Hepatocyte (in vitro differentiated cells): ENCODE measurements around the gene EGR4. TPM values are rescaled to one million over a fixed set of nuclear protein-coding genes. Genes with fewer than 3 reads are reported as not detected.
"Not testable (repeated sequence)": the region's sequence is repeated elsewhere in the genome, so short reads cannot be mapped to it uniquely, and the experiment has no call there.

Experiments used
- DNase-seq: peaks from one replicate; pipeline ENCODE4 v3.0.0-alpha.2; 2016; ENCODE audit warnings: low spot score
- H2AFZ ChIP-seq: fragments of 200-600 bp; sonication (generic); 2 replicates; pipeline ENCODE4 v1.6.0; 2016; ENCODE audit warnings: antibody characterized with exemption, mild to moderate bottlenecking
- H3K27ac ChIP-seq: fragments of 200-600 bp; sonication (generic); 2 replicates; pipeline ENCODE4 v1.5.1; 2016; ENCODE audit warnings: mild to moderate bottlenecking
- H3K27me3 ChIP-seq: fragments of 200-600 bp; sonication (generic); 2 replicates; pipeline ENCODE4 v1.6.1; 2016
- H3K36me3 ChIP-seq: fragments of 200-600 bp; sonication (generic); replicated peaks from 2 replicates; pipeline ENCODE4 v1.5.1; 2016; ENCODE audit warnings: low read depth; ENCODE audit not compliant: insufficient read depth
- H3K4me1 ChIP-seq: fragments of 200-600 bp; sonication (generic); 2 replicates; pipeline ENCODE4 v1.5.1; 2016; ENCODE audit warnings: mild to moderate bottlenecking, moderate library complexity; ENCODE audit not compliant: insufficient read depth
- H3K4me2 ChIP-seq: fragments of 200-600 bp; sonication (generic); 2 replicates; pipeline ENCODE4 v1.6.0; 2016
- H3K4me3 ChIP-seq: fragments of 200-600 bp; sonication (generic); 2 replicates; pipeline ENCODE4 v1.5.1; 2016; ENCODE audit warnings: mild to moderate bottlenecking
- H3K79me2 ChIP-seq: fragments of 200-600 bp; sonication (generic); 2 replicates; pipeline ENCODE4 v1.6.0; 2017; ENCODE audit warnings: mild to moderate bottlenecking
- H3K9me2 ChIP-seq: fragments of 200-600 bp; sonication (generic); replicated peaks from 2 replicates; pipeline ENCODE4 v1.6.0; 2017; ENCODE audit warnings: mild to moderate bottlenecking; ENCODE audit not compliant: insufficient read depth
- H3K9me3 ChIP-seq: fragments of 200-600 bp; sonication (generic); 2 replicates; pipeline ENCODE4 v1.5.1; 2016; ENCODE audit warnings: low read depth, mild to moderate bottlenecking
- H4K20me1 ChIP-seq: fragments of 200-600 bp; sonication (generic); 2 replicates; pipeline ENCODE4 v1.6.0; 2016; ENCODE audit warnings: mild to moderate bottlenecking; ENCODE audit not compliant: insufficient read depth, poor library complexity, severe bottlenecking
- CTCF ChIP-seq: fragments of 200-600 bp; sonication (generic); IDR thresholded peaks from 2 replicates; pipeline ENCODE4 v1.5.1; 2016; ENCODE audit warnings: antibody characterized with exemption, mild to moderate bottlenecking; ENCODE audit not compliant: poor library complexity
- EZH2 ChIP-seq: fragments of 200-600 bp; sonication (generic); IDR thresholded peaks from 2 replicates; pipeline ENCODE4 v1.6.1; 2016; ENCODE audit warnings: antibody characterized with exemption, mild to moderate bottlenecking, borderline replicate concordance
- EZH2phosphoT487 ChIP-seq: fragments of 200-600 bp; sonication (generic); IDR thresholded peaks from one replicate; pipeline ENCODE4 v1.6.1; 2018; ENCODE audit warnings: antibody characterized with exemption, mild to moderate bottlenecking, low read depth, moderate library complexity; ENCODE audit not compliant: unreplicated experiment, severe bottlenecking
- WGBS: methylation state at CpG from one replicate; pipeline ENCODE4 v1.1.6; 2016; ENCODE audit warnings: low lambda C conversion rate; ENCODE audit errors: missing lambda C conversion rate; 5-methylcytosine and 5-hydroxymethylcytosine counted together
- polyA plus RNA-seq: library from polyadenylated mRNA; unstranded; fragments of >200 nt; fragmentation: Nextera tagmentation; extraction: Ambion mirVana; gene quantifications from 2 replicates; pipeline ENCODE4 v1.2.1, GENCODE V29; 2016
- total RNA-seq: library from RNA; depleted of rRNA; stranded (reverse); fragments of >200 nt; gene quantifications from 2 replicates; pipeline ENCODE4 v1.2.3, GENCODE V29; 2014

Gene EGR4
- total and polyA plus RNA-seq, 2 experiments from 2014 or later, result 0.23 to 1.9 TPM

DNA sequence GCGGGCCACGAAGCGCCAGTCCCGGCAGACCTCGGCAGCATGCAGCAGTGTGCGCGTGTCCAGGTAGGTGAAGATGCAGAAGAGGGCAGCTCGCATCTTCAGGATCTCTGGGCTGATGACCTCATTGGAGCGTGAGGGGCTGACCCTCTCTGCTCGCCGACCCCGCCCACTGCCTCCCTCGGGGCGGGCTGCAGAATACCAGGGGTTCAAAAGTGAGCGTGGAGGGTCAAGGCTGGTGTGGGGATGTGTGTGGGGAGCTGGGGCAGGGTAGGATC is 29.1 kb downstream of the EGR4 start:
- TF ChIP-seq EZH2phosphoT487, result no peak
- TF ChIP-seq CTCF, result no peak
- no peak for TF ChIP-seq EZH2
- Histone ChIP-seq H3K9me3 (no peaks in the 10 kb centered on the region), H4K20me1 (no peaks in the 10 kb centered on the region), H2AFZ (no peak overlapping the region), H3K27me3 (peaks cover 20% of the 10 kb centered on the region), H3K4me3 (no peak overlapping the region), H3K9me2 (no peaks in the 10 kb centered on the region), H3K4me2 (no peak overlapping the region), H3K4me1 (peaks cover 10% of the 10 kb centered on the region), H3K79me2 (no peaks in the 10 kb centered on the region), H3K36me3 (no peaks in the 10 kb centered on the region), H3K27ac (no peak overlapping the region)
- WGBS, result 89% methylated on average over 15 of the region's 15 CpGs
- DNase-seq, result no peak

GRCh38 chr2:73263540-73264331 is 29.6 kb downstream of the EGR4 start:
- H3K4me1 ChIP-seq, result peaks cover 6% of the 10 kb centered on the region
- DNase-seq, result no peak

GRCh38 chr2:73262691-73263429 is 30.5 kb downstream of the EGR4 start:
- H4K20me1 ChIP-seq, H3K4me3 ChIP-seq, H3K9me2 ChIP-seq, H3K36me3 ChIP-seq, H3K9me3 ChIP-seq, H3K4me1 ChIP-seq, H3K4me2 ChIP-seq, H3K27ac ChIP-seq, H2AFZ ChIP-seq, H3K27me3 ChIP-seq, H3K79me2 ChIP-seq, DNase-seq: not testable (repeated sequence)
- WGBS, result 95% methylated on average over 18 of the region's 18 CpGs

More at GRCh38 chr2:73263540-73264331, 29.6 kb downstream of the EGR4 start:
- Histone ChIP-seq H3K27me3 (peaks cover 18% of the 10 kb centered on the region), H3K9me3 (no peaks in the 10 kb centered on the region), H3K36me3 (no peaks in the 10 kb centered on the region), H4K20me1 (no peaks in the 10 kb centered on the region), H3K27ac (no peak overlapping the region), H2AFZ (no peak overlapping the region), H3K79me2 (no peaks in the 10 kb centered on the region), H3K4me2 (no peak overlapping the region), H3K4me3 (no peak overlapping the region), H3K9me2 (no peaks in the 10 kb centered on the region)
- 94% methylated on average over 16 of the region's 16 CpGs for WGBS
- no peak for TF ChIP-seq CTCF
- no peak for TF ChIP-seq EZH2phosphoT487
- no peak for TF ChIP-seq EZH2

- H4K20me1 ChIP-seq, result no peaks in the 10 kb centered on the region
- DNase-seq, result no peak
- no peak overlapping the region for H3K4me3 ChIP-seq
- no peaks in the 10 kb centered on the region for H3K4me1 ChIP-seq
- H3K27me3 ChIP-seq, result peaks cover 3% of the 10 kb centered on the region
- H3K27ac ChIP-seq, result no peak overlapping the region
- H3K9me3 ChIP-seq, result no peaks in the 10 kb centered on the region
- no peaks in the 10 kb centered on the region for H3K79me2 ChIP-seq
- WGBS, result 91% methylated on average over 4 of the region's 4 CpGs
- no peak overlapping the region for H2AFZ ChIP-seq
- no peak for TF ChIP-seq EZH2
- no peak for TF ChIP-seq EZH2phosphoT487
- no peak overlapping the region for H3K4me2 ChIP-seq
- no peaks in the 10 kb centered on the region for H3K36me3 ChIP-seq
- no peaks in the 10 kb centered on the region for H3K9me2 ChIP-seq
Observed at GRCh38 chr2:73262108-73262651, 31.2 kb downstream of the EGR4 start.
